Effector memory CD8-positive, alpha-beta T cell (primary cell): ENCODE results near the gene ARHGEF28.
A peak's percentile ranks its signal among the peaks of the same experiment; 100 is the strongest.

ENCODE experiments used
- ATAC-seq: fragments of 150-1000 bp; cut with Tn5 transposase; replicated peaks from 2 replicates; pipeline ENCODE4 v1.10.0; 2021; ENCODE audit warnings: mild to moderate bottlenecking, moderate library complexity
- DNase-seq, 3 experiments: peaks; one replicate each; pipeline ENCODE4 v3.0.0; 2021
- H3K27ac Mint-ChIP-seq, 2 donors: one replicate each; pipeline ENCODE4 v1.8.0; 2022; ENCODE audit warnings: mild to moderate bottlenecking in 2 of 2, mixed read lengths in 2 of 2, moderate library complexity in 2 of 2
- H3K27me3 Mint-ChIP-seq, 2 donors: one replicate each; pipeline ENCODE4 v1.8.0; 2022; ENCODE audit warnings: mixed read lengths in 2 of 2
- H3K36me3 Mint-ChIP-seq: one replicate; pipeline ENCODE4 v1.8.0; 2022; ENCODE audit warnings: mild to moderate bottlenecking, moderate library complexity, mixed read lengths; ENCODE audit not compliant: insufficient read depth
- H3K4me1 Mint-ChIP-seq, 2 donors: one replicate each; pipeline ENCODE4 v1.8.0; 2022; ENCODE audit warnings: low read depth in 2 of 2, mixed read lengths in 2 of 2
- H3K4me3 Mint-ChIP-seq, 2 donors: one replicate each; pipeline ENCODE4 v1.8.0; 2022; ENCODE audit warnings: mild to moderate bottlenecking in 2 of 2, mixed read lengths in 2 of 2, moderate library complexity in 2 of 2
- H3K9me3 Mint-ChIP-seq, 2 donors: one replicate each; pipeline ENCODE4 v1.8.0; 2022; ENCODE audit warnings: mixed read lengths in 2 of 2
- total RNA-seq, 9 experiments: gene quantifications; one replicate each; lab custom pipeline; 2026; lab: John Stamatoyannopoulos, UW

The ARHGEF28 gene
- total RNA-seq = 0.13 to 4.3 (median 1.8) reads per million in 9 experiments

GRCh38 chr5:73625944-73626811 is at the start of gene ARHGEF28:
Gene ARHGEF28, plus strand, starts transcription at chr5:73626196. Its CDS starts 58,656 bp downstream, at chr5:73684852.
- H3K9me3 Mint-ChIP-seq = no peaks in the 10 kb centered on the region
- no peaks in the 10 kb centered on the region for H3K4me1 Mint-ChIP-seq
- DNase-seq = peak; percentile 7 to 33 (median 32)
- H3K36me3 Mint-ChIP-seq = no peaks in the 10 kb centered on the region
- peak; percentile 90 for ATAC-seq
- peaks cover 15 to 56% of the 10 kb centered on the region in 2 donors for H3K27me3 Mint-ChIP-seq
- H3K4me3 Mint-ChIP-seq = peak within 1 kb of the TSS; percentile 64 to 78
- H3K27ac Mint-ChIP-seq = no peak within 1 kb of the TSS

- Mint-ChIP-seq H3K27ac (no peak overlapping the region), H3K36me3 (peaks cover 37% of the 10 kb centered on the region), H3K4me1 (no peaks in the 10 kb centered on the region), H3K9me3 (no peaks in the 10 kb centered on the region), H3K27me3 (no peaks in the 10 kb centered on the region), H3K4me3 (no peak overlapping the region)
- ATAC-seq (no peak), DNase-seq (no peak)
Observed at GRCh38 chr5:73582285-73583145, 43.5 kb upstream of the ARHGEF28 start.

- H3K4me1 Mint-ChIP-seq = no peaks in the 10 kb centered on the region
- H3K9me3 Mint-ChIP-seq = no peaks in the 10 kb centered on the region
- DNase-seq (no peak), ATAC-seq (no peak)
- H3K27me3 Mint-ChIP-seq = no peaks in the 10 kb centered on the region
- H3K4me3 Mint-ChIP-seq = no peak overlapping the region
- peaks cover 3% of the 10 kb centered on the region for H3K36me3 Mint-ChIP-seq
- H3K27ac Mint-ChIP-seq = no peak overlapping the region
Observed at GRCh38 chr5:73587923-73588322, 38.1 kb upstream of the ARHGEF28 start.

GRCh38 chr5:73591102-73591695 is 34.8 kb upstream of the ARHGEF28 start:
- H3K36me3 Mint-ChIP-seq = peaks cover 3% of the 10 kb centered on the region
- ATAC-seq (peak; percentile 75), DNase-seq (peak; percentile 64 to 78 (median 68))
- no peaks in the 10 kb centered on the region for H3K4me1 Mint-ChIP-seq
- H3K9me3 Mint-ChIP-seq = no peaks in the 10 kb centered on the region
- no peak overlapping the region for H3K27ac Mint-ChIP-seq
- H3K27me3 Mint-ChIP-seq = no peaks in the 10 kb centered on the region
- H3K4me3 Mint-ChIP-seq = no peak overlapping the region

- Mint-ChIP-seq H3K36me3 (peaks cover 3% of the 10 kb centered on the region), H3K27me3 (no peaks in the 10 kb centered on the region), H3K27ac (no peak overlapping the region), H3K4me3 (no peak overlapping the region), H3K4me1 (no peaks in the 10 kb centered on the region), H3K9me3 (no peaks in the 10 kb centered on the region)
- ATAC-seq = no peak
- no peak for DNase-seq
Observed at GRCh38 chr5:73591698-73592501, 34.1 kb upstream of the ARHGEF28 start.

GRCh38 chr5:73592551-73592950 is 33.4 kb upstream of the ARHGEF28 start:
- Mint-ChIP-seq H3K4me3 (no peak overlapping the region), H3K9me3 (no peaks in the 10 kb centered on the region), H3K4me1 (no peaks in the 10 kb centered on the region), H3K36me3 (peaks cover 2% of the 10 kb centered on the region), H3K27me3 (no peaks in the 10 kb centered on the region), H3K27ac (no peak overlapping the region)
- DNase-seq (no peak), ATAC-seq (no peak)

GRCh38 chr5:73596705-73597328 is 29.2 kb upstream of the ARHGEF28 start:
- Mint-ChIP-seq H3K27me3 (peaks cover 5 to 18% of the 10 kb centered on the region in 2 donors), H3K27ac (no peak overlapping the region), H3K4me3 (no peak overlapping the region), H3K9me3 (no peaks in the 10 kb centered on the region), H3K36me3 (no peaks in the 10 kb centered on the region), H3K4me1 (no peaks in the 10 kb centered on the region)
- ATAC-seq (no peak), DNase-seq (peak in 1 of 3 experiments; percentile 6)

GRCh38 chr5:73599380-73599779 is 26.6 kb upstream of the ARHGEF28 start:
- Mint-ChIP-seq H3K9me3 (no peaks in the 10 kb centered on the region), H3K4me1 (peaks cover 0 to 7% of the 10 kb centered on the region in 2 donors), H3K27ac (no peak overlapping the region), H3K27me3 (peaks cover 5 to 18% of the 10 kb centered on the region in 2 donors), H3K4me3 (no peak overlapping the region), H3K36me3 (no peaks in the 10 kb centered on the region)
- DNase-seq (no peak), ATAC-seq (no peak)

GRCh38 chr5:73603998-73604397 is 22.0 kb upstream of the ARHGEF28 start:
- H3K4me3 Mint-ChIP-seq = peak overlapping the region in 1 of 2 donors; percentile 47
- no peaks in the 10 kb centered on the region for H3K36me3 Mint-ChIP-seq

GRCh38 chr5:73605223-73606087 is 20.5 kb upstream of the ARHGEF28 start:
- Mint-ChIP-seq H3K36me3 (no peaks in the 10 kb centered on the region), H3K4me3 (no peak overlapping the region), H3K27me3 (peaks cover 6 to 15% of the 10 kb centered on the region in 2 donors), H3K9me3 (no peaks in the 10 kb centered on the region), H3K4me1 (peaks cover 0 to 7% of the 10 kb centered on the region in 2 donors), H3K27ac (peak overlapping the region in 1 of 2 donors; percentile 24)
- DNase-seq = no peak
- no peak for ATAC-seq

More at GRCh38 chr5:73603998-73604397, 22.0 kb upstream of the ARHGEF28 start:
- Mint-ChIP-seq H3K4me1 (peaks cover 0 to 7% of the 10 kb centered on the region in 2 donors), H3K27me3 (peaks cover 5 to 18% of the 10 kb centered on the region in 2 donors), H3K27ac (peak overlapping the region in 1 of 2 donors; percentile 81), H3K9me3 (no peaks in the 10 kb centered on the region)
- DNase-seq (no peak), ATAC-seq (peak; percentile 80)

- no peak for ATAC-seq
- Mint-ChIP-seq H3K4me3 (no peak overlapping the region), H3K36me3 (no peaks in the 10 kb centered on the region), H3K9me3 (no peaks in the 10 kb centered on the region), H3K4me1 (peaks cover 0 to 7% of the 10 kb centered on the region in 2 donors), H3K27ac (no peak overlapping the region), H3K27me3 (peaks cover 14 to 23% of the 10 kb centered on the region in 2 donors)
- DNase-seq = no peak
Observed at GRCh38 chr5:73606206-73606753, 19.7 kb upstream of the ARHGEF28 start.
